HG03280 (cell line): ENCODE data around the gene OR10K2.
"Not testable (repeated sequence)": the region's sequence is repeated elsewhere in the genome, so short reads cannot be mapped to it uniquely, and the experiment has no call there.

Source experiments
- ATAC-seq: cut with Tn5 transposase; IDR thresholded peaks from one replicate; pipeline ENCODE4 v1.9.1; 2021; ENCODE audit warnings: mild to moderate bottlenecking, moderate library complexity; ENCODE audit not compliant: unreplicated experiment

The OR10K2 gene

GRCh38 chr1:158374101-158374500 is 51.9 kb downstream of the OR10K2 start:
- not testable (repeated sequence) for ATAC-seq

- ATAC-seq = peak; percentile 85
These were observed 54.7 kb downstream of the OR10K2 start for GRCh38 chr1:158371188-158371953.
